ENCODE results near the gene FARP2.

FARP2 gene

GRCh38 chr2:241461693-241462677 is 105.9 kb downstream of the FARP2 start:
- no peak for DNase-seq

DNA sequence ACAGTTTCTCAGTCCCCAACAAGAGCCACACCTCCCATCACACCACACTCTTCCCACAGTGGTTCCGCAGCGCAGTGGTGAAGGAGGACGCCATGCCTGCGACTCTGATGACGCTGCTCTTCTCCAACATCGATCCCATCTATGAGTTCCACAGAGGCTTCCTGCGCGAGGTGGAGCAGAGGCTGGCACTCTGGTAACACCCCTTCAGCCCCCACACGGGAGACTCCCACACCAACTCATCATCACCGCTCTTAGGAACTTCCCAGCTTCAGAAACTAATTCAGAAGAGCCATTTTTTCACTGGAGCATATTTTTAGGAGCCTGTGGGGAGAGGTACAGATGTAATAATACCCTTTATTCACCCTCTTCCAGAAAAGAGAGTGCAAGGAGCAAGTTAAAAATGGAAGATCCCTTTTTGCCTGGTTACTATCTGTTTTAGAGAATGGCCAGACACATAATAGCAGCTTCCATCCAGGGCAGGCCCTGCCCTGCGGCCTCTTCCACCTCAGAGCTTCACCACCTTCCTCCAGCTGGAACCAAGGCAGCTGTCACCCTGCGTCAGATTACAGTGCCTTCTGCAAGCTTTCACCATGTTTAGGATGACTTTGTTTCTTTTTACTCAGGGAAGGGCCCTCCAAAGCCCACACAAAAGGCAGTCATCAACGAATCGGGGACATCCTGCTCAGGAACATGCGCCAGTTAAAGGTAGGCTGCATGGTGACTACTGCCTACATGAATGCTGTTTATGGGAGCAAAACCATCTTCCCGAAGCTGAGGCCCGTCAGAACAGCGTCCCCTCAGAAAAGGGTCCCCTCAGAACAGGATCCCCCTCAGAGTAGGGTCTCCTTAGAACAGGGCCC is 107.4 kb downstream of the FARP2 start:
- DNase-seq, result no peak

DNA sequence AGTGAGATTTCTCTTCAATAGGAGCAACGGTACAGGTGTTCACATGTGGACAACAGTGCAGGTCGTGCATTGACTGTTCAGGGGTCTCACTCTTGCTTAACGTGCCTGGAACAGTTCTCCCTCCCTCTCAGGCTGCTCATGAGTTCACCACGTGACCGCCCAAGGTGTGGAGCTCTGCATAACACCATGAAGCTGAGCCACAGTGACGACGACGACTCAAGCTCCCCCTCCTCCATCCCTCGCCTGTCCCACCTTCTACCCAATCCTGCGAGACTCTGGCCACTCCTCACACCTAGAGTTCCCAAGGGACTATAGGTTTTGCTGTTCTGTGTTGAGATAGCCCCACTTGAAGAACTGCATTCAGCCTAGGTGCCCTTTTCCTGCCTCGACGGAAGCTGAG is 109.5 kb downstream of the FARP2 start:
- DNase-seq, result no peak

DNA sequence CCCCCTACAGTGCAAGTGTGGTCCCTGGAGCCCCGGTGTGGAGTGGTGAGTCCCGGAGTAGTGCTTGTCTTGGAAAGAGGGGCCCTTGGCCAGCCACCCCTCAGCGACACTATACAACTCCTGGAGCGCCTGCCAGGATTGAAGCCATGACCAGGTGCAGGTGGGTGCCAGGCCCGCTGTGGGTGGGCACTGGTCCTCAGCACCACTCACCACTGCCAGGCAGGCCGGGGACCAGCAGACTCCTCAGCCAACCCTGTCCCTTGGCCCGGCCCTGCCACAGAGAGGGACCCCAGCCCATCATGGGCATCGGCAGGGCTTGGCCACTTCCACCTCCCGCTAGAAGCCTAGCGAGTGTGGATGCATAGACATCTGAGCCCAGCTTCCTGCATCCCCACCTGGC is 110.1 kb downstream of the FARP2 start:
- no peak for DNase-seq

GRCh38 chr2:241467777-241468475 is 111.8 kb downstream of the FARP2 start:
- no peak for DNase-seq

DNA sequence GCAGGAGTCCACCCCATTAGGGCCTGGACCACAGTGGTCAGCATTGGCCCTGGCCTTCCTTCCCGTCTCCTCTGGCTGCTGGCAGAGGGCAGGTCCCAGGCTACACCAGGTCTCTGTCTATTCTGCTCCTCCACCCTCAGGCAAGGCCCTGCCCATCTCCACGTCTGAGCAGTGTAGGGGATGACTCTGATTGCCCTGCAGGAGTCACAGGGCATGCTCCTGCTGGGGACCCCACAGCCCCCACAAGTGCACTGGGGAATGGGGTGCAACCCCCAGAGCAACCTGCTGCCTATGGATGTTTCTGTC is 112.3 kb downstream of the FARP2 start:
- DNase-seq, result no peak

DNA sequence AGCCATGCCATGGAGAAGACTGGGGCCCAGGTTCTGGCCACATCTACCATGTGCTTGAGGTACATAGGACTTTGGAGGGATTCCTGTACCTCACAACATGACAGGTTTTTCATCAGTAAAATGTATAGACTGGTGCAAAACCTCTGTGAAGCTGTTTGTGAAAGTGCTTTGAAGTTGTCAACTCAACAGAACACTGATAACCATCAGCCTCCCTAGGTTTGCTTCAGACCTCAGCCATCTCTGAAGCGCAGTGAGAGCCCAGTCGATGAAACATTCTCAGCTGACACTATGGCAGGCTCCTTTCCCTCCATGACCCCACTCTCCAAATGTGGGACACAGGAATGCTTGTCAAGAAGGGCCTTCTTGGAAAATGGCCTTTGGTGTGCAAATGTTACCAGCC is 113.7 kb downstream of the FARP2 start:
- no peak for DNase-seq

- DNase-seq, result no peak
Observed at GRCh38 chr2:241473399-241473798, 117.3 kb downstream of the FARP2 start.

DNA sequence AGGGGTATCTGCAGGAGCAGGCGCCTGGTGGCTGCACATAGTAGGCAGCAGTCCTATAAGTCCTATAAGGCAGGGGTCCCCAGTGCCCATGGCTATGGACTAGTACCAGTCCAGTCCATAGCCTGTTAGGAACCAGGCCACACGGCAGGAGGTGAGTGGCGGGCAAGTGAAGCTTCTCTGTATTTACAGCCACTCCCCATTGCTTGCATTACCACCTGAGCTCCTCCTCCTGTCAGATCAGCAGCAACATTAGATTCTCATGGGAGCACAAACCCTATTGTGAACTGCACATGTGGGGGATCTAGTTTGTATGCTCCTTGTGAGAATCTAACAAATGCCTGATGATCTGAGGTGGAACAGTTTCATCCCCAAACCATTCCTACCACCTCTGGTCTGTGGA is 119.2 kb downstream of the FARP2 start:
- no peak for DNase-seq

DNA sequence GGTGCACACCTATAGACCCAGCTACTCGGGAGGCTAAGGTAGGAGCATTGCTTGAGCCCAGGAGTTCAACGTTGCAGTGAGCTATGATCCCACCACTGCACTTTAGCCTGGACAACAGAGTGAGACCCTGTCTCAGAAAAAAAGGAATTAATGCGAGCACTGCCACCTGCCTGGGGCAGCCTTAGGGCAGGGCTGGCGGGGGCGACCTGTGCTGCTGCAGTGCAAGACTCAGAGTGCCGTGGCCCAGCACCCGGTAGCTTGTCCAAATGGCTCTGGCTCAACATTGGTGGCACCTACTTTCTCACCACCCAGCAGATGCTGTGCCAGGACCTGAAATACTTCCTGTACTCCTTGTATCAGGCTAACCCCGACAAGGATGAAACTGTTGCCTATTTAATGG is 122.1 kb downstream of the FARP2 start:
- DNase-seq, result no peak

DNA sequence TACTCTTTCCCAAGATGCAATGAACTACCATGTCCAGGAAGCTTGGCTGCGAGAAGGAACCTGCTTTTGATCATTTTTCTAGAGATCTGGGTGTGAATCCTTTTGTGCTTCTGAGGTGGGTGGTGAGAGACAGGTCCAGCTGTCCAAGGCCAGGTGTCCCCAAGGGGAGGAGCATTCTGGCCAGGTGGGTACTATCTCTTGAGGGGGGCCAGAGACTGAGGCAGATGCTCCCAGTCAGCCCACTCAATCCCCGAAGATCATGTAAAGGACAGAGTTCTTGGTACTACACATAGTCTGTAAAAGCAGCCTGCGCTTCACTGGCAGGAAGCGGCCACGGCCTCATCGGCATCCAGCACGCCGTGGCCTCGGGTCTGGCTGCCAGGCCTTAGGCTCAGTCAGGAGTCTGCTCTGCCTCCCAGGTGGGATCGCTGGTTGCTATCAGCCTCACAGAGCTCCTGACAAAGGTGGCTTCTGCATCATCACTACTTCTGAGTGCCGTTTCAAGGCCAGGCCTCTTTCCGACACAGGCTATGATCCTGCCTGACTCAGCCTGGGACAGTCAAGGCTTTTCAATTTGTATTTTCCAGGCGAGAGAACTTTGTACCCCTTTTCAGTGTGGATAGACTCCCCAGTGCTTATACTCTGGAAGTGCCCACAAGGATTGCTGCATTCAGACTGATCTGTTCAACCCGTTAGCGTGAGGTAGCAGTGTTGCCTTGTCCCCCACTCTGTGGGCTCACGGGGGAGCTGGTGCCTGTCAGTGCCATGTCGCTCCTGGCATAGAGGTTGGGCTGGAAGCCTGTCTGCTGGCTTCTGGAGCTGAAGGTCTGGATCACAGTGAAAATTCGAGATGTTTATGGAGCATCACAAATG is 123.2 kb downstream of the FARP2 start:
- no peak for DNase-seq

GRCh38 chr2:241481687-241482086 is 125.6 kb downstream of the FARP2 start:
- no peak for DNase-seq

DNA sequence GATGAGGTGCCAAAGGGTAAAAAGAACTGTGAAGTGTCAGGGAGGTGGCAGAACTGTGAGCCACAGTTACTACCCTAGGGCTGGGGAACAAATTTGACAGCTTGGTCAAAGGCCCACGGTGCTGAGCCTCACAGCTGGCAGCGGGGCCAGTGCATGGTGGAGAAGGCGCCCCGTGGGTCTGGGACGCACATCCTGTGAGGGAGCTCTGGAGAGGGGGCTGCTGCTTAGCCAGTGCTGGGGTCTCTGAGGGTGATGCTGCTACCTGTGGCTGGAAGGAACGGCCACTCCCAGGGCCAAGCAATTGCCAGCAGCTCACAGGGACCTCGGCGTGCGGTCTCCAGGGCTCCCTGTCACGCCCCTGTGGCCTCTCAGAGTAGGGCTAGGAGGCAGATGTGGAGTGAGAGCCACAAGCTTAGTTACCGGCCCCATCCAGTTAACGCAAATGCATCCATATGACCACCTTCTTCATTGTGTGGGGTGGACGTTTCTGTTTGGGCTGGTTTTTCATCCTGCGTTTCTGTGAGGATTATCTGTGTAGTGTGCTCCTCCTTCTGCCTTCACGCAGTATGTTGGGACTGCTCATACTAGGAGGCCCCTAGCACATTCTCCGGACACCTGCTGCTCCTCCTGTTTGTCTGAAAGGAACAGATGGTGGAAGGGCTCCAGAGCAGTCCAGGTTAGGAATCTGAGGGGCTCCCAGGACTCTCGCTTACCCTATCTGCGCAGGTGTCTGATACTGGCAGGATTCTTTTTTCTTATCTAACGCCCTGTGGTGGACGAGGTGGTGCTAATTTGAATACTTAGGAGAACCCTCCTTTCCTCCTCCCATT is 126.3 kb downstream of the FARP2 start:
- DNase-seq, result no peak

GRCh38 chr2:241483305-241483704 is 127.2 kb downstream of the FARP2 start:
- DNase-seq, result no peak

- no peak for DNase-seq
Observed at GRCh38 chr2:241485172-241485911, 129.3 kb downstream of the FARP2 start.

GRCh38 chr2:241489088-241489487 is 133.0 kb downstream of the FARP2 start:
- DNase-seq, result no peak

DNA sequence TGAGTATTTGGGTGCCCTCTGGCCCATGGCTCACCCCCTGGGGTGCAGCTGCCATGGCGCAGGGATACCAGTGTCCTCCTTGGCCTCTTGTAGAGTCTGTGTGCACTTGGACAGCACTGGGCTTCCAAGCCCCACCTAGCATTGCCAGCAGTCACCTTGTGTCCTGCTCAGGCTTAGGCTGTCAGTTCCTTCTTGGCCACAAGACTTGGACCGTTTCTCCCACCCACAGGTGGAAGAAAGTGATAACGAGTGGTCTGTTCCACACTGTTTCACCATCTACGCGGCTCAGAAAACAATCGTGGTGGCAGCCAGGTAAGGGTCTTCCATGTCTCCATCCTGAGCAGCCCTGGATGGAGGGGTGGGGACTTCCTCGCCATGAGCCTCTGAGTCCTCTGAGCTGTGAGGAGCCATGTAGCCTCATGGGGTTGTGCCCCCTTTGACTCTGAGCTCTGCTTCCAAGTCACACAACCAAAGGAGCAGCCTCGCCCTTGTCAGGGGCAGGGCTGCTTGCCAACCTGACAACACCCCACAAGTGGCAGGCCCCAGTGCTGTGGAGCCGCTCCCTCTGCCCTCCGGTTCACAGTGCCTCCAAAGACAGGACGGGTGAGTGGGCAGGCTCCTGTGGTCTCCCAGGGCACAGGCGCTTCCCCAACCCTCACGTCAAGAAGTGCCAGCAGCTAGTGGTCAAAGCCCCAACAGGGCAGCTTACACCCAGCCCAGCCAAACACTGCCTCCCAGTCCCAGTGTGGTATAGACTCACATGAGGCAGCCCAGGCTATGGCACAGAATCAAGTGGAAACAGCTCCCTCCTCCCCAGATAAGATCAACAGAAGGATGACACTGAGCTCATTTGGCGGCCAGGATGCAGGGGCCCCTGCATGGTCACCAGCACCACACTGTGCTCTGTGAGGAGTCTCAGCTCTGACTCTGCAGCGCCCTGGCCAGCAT is 133.9 kb downstream of the FARP2 start:
- DNase-seq, result no peak

DNA sequence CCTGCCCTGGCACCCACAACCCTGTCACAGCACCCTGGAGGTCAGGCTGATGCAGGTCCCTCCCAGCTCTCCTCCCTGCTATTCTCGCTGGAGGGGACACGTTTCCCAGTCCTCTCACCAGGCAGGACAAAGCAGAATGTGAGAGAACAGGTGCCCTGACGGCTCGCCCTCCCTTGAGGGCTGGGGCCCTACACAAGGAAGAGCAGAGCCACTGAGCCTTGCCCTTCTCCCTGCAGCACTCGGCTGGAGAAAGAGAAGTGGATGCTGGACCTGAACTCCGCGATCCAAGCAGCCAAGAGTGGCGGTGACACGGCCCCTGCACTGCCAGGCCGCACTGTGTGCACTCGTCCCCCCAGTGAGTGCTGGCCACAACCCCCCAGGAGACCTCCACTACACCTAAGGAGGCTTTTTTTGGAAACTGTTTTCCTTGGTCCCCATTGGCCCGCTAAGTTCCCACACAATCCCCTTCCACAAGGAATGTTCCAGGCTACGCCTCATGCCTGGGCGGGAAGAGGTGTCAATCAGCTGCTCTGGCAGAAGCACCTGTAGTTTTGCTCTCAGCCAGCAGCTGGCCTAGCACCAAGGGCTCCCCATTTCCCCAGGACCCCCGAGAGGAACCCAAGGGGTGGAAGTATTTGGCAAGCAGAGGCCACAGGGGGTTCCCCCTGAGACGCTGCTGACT is 134.9 kb downstream of the FARP2 start:
- DNase-seq, result no peak

Measured in activated CD4-positive, alpha-beta T cell treated with anti-CD3 and anti-CD28 coated beads, Interleukin-10, Interleukin-2, amounts not matched to agents 100 ng/mL and 50 ng/mL, durations not matched to agents 16 hours and 8 hours (primary cell).